Measurements from ENCODE around the gene NME9.

NME9 gene

GRCh38 chr3:138332472-138333073, 2.9 kb upstream of the NME9 start:
- no peak for DNase-seq

DNA sequence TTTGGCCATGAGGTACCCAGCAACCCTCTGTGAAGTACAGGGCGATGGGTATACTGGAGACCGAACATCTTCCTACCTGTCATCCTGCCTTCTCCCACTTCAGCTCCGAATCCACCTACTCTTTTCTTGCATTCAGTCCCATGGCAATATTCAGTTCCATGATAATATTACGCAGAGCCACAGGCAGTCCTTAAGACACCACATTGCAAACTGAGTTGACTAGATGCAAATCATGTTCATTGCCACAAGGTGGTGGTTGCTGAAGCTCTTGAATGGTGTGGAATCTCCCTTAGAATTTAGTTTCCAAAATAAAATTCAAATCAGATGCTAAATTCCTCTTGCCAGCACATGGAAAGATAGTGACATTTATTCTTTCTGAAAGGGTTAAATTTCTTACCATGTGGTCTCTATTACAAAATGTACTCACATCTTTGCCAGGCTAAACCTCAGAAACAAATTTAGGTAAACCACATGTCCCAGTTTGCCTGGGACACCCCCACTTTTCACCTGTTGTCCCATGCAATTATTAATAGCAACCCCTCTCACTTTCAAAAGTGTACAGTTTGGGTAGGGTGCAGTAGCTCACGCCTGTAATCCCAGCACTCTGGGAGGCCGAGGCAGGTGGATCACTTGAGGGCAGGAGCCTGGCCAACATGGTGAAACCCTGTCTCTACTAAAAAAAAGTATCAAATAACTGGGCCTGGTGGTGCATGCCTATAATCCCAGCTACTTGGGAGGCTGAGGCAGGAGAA, 1.7 kb upstream of the NME9 start:
- no peak for DNase-seq

- no peak for DNase-seq
Measured at GRCh38 chr3:138329984-138330293, 288 bp upstream of the NME9 start.

- no peak for DNase-seq
Measured at GRCh38 chr3:138328341-138328740, 1.3 kb downstream of the NME9 start.

DNA sequence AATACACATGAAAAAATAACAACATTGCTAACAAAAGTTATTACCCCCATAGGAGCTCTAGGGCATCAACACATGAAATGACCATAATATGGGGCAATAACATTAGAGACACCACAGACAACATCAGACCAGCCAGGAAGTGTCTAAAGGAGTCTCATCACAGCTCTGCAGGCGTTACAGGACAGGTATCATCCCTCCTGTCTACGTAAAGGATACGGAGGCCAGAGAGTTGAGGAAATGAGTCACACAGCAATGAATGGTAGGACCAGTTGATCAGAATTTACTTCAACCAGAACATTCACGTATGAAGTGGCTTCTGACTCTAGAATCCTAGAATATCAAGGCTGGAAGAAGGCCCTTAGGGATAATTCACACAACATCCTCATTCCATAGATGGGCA, 1.8 kb downstream of the NME9 start:
- DNase-seq: no peak

DNA sequence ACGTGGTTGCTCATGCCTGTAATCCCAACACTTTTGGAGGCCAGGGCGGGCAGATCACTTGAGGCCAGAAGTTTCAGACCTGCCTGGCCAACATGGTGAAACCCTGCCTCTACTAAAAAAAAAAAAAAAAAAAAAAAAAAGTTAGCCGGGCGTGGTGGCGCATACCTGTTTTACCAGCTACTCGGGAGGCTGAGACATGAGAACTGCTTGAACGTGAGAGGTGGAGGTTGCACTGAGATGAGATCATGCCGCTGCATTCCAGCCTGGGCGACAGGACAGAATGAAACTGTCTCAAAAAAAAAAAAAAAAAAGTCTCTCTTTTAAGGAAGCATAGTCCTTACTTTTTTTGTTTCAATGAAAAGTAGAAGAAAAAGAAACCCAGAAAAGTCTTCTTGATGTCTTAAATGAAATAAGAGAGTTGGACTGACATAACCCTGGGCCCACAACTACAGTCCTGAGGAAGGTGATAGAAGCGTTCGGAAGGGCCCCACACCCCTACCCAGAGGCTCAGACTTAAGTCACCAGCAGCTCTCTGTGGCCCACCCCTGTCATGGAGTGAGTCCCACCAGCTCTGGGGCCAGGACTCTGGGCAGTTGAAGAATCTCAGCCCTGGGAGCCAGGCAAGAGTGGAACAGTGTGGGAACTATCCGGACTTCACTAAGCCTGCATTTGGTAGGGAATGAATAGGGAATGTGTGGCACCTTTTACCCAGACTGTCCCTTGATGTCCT, 2.6 kb downstream of the NME9 start:
- DNase-seq: no peak

GRCh38 chr3:138325990-138326389, 3.7 kb downstream of the NME9 start:
- no peak for DNase-seq

DNA sequence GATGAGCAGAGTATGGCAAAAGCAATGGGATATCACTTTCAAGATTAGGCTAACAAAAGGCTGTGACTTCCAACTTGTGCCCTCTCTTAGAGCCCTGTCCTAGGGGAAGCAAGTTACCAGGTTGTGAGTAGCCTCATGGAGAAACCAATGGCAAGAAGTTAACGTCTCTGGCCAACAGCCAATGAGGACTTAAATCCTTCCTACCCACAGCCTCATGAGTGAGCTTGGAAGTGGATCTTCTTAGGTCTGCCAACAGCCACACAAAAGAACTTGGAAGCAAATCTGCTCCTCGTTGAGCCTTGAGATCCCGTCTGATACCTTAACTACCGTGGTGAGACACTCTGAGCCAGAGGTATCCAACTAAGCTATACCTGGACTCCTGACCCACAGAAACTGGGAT, 5.7 kb downstream of the NME9 start:
- DNase-seq: no peak

GRCh38 chr3:138317687-138318086, 12.0 kb downstream of the NME9 start:
- DNase-seq: no peak

DNA sequence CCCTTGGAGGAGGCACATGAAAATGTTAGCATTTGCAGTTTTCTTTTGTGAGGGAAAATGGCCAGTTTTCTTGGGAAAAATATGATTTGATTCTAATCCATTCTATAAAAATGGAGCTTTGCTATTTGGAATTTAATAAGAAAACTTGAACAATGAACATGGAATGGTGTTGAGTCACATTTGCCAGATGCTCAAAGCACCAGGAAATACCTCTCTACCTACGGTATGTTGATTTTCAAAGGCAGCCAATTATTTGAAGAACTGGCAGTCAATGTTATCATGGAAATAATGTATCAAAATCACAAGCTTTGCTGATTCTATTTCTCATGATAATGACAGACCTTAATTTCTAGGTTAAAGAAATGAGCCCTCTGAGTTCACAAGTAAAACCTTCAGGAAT, 14.9 kb downstream of the NME9 start:
- no peak for DNase-seq

GRCh38 chr3:138310494-138310893, 19.2 kb downstream of the NME9 start:
- no peak for DNase-seq

- no peak for DNase-seq
Measured at GRCh38 chr3:138308783-138309182, 20.9 kb downstream of the NME9 start.

GRCh38 chr3:138307899-138308298, 21.8 kb downstream of the NME9 start:
- DNase-seq: no peak

- DNase-seq: no peak
Measured at GRCh38 chr3:138303474-138303873, 26.2 kb downstream of the NME9 start.

DNA sequence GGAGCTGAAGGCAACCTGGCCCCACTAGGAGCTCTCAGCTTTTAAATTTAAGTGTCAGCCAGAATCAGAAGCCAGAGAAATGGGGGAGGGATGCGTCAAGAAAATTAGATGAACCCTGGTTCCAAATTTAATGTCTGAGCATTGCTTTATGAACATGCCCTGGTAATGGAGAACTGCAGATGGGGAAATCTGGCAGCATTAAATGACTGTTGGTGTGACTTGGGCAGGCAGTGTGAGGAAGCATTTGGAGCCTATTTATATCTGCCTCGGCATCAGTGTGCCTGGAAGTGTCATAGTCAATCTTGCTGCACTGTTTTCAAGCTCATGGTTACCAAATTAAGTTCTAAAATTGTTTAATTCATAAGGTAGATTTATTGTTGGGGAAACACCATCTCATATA, 29.0 kb downstream of the NME9 start:
- no peak for DNase-seq

DNA sequence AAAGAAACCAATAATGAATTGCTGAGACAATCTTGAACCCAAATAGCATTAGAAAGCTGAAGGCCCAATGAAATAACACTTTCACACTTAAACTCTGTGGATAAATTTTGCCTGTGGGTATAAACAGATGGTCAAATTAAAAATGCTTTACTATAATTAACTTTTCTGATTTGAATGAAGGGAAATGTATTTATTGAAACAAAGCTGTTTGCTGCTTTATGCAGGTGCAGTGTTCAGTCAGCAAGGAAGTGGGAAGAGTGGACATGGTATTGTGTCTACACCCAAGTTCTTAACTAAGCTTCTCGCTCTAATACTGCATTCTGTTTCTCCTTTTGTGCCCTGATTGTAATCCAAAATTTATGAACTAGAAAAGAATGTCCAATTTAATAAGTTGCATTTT, 31.8 kb downstream of the NME9 start:
- no peak for DNase-seq

DNA sequence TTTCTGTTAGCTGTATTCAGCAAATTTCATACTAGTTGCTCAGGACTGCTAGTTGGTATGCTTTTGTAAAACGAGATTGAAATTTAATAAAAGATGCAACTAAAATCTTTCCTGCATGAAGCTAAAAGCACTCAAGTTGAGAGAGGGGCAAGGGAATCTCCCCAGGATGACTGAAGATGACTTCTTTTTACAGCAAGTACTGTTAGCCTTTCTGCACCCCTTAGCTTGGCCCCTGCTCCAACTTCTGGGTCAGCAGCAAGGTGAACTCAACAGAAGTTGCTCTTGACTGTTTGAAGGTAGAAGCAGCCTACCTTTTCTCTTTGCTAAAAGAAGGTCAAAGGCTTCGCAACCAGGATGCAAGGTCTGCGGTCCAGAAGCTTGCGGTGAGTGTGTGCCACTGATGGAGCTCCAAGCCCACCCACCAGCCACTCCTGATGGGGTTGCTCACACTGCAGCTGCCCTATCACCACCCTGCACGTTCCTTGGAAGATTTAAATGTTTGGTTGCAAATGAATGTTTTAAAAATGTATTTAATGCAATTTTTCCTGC, 32.5 kb downstream of the NME9 start:
- no peak for DNase-seq

DNA sequence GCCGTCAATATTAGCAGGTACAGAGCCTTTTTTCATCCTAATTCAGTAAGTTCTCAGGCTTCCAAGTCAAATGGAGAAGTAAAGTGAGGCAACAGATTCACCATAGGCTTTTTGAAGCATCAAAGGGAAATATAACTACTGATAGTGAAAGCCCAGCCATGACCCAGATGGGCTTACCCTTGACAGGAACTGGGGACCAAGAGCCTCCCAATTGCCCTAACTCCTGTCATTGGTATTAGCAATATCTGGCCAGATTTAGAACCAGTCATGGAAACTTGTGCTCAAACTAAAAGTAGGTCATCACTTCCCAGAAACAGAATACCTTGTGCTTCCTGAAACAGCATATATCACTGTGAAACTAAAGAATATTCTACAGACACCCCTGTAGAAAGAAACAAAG, 33.0 kb downstream of the NME9 start:
- no peak for DNase-seq

DNA sequence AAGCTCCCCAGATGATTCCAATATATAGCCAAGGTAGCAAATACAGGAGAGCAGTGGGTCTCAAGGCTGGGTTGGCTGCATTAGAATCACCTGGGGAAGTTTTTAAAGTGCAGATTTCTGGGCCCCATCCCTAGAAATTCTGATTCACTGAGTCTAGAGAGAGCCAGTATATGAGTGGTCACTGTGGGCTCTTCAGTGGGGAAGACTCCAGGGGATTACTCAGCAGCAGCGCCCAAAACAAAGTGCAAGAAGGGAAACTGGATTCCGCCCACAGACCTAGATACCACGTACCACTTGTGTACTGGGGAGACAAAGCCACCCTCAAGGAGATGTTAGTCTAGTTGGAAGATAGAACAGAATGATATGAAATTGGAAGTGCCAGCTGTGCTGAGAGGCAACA, 40.0 kb downstream of the NME9 start:
- DNase-seq: no peak

DNA sequence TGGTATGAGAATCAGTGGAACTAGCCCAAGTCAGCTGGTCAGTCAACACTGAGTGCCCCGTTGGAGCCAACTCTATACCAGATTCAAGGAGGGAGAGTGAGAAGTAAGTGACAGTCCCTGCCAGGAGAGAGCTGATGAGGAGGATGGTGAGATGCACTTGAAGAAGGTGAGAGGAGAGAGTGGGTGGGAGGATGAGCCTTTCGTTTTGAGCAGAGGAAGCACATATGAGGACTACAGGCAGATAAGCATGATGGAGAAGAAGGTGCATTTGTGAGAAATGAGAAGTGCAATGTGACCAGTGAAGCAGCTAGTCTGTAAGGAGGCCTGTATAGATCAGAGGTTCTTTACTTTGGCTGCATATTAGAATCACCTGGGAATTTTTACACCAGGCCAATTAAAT, 40.4 kb downstream of the NME9 start:
- DNase-seq: no peak

DNA sequence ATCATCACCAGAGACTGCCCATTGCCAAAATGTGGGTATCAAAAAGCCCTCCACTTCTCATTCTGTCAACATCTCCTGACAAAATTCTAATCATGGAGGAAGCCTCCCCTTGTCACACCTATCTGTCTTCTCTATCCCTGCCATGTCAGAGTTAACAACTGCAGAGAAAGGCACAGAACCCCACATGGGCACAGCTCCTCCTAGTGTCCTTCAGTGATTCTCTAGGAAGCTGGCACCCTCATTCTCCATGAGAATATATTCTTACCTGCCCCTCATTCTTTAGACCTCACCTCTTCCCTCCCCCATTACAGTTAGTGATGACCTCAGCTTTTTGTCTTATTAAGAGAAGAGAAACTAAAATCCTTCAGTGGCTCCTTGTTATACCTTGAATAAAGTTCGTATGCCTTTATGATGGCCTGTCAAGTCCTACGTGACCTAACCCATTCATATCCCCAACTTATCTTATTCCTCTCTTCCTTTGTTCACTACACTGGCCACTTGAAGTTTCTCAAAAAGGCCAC, 44.6 kb downstream of the NME9 start:
- DNase-seq: no peak

- DNase-seq: no peak
Measured at GRCh38 chr3:138284079-138284478, 45.6 kb downstream of the NME9 start.

DNA sequence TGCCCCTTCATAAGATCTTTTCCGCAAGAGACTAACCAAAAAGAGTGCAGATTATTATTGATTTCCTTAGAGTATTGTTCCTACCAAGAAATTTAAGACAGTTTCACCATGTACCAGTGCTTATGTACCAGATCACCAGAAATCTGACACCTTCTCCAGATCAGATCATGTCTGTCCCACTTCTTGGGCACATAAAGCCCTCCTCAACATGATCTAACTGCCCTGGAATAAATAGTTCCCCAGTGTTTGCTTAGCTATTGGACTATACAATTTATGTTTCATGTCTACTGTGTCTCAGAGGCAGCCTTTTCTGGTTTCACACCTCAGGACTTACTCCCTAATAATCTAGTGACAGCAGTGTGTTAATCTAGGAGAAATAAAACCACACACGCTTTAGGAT, 46.8 kb downstream of the NME9 start:
- no peak for DNase-seq

DNA sequence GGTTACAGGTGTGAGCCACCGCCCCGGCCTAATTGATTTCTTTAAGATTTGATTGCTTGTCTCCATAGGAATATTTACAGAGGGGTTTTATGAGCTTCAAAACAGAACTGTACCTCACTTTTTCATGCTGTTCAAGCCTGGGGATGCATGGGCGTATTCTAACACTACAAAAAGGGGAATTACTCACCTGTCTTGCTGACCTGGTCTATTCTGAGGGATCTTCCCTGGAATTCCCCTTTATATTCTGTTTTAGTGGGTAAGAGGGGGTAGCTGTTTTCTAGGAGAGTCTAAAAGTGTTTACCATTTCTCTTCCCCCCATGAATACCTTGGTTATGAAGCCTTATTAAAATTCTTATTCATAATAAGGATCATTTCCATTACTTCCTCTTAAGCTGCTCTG, 48.1 kb downstream of the NME9 start:
- no peak for DNase-seq

All from NCI-H2081 treated with DMSO at 0.1 percent for 48 hours (cell line).